Keratinocyte (primary cell): ENCODE measurements around the gene CNNM1.

ENCODE experiments used
- EZH2 ChIP-seq: IDR thresholded peaks from one replicate; pipeline ENCODE4 v1.6.1; 2012; ENCODE audit warnings: inconsistent platforms, mild to moderate bottlenecking, low read length, moderate library complexity
- TF ChIP-seq, protein P1 (sequence below), 3 experiments: IDR thresholded peaks in 1 of 3; conservative IDR thresholded peaks in 1 of 3; optimal IDR thresholded peaks in 1 of 3; 2 replicates in 2 of 3; 3 replicates in 1 of 3; pipeline versions ENCODE3 to v1.5.1; 2011; ENCODE audit warnings: low read length in 3 of 3, mild to moderate bottlenecking in 3 of 3, moderate library complexity in 2 of 3, control low read depth in 1 of 3, inconsistent platforms in 1 of 3; ENCODE audit not compliant: insufficient read depth in 2 of 3; ENCODE audit errors: extremely low read depth in 1 of 3

- TF ChIP-seq, protein P1, sequence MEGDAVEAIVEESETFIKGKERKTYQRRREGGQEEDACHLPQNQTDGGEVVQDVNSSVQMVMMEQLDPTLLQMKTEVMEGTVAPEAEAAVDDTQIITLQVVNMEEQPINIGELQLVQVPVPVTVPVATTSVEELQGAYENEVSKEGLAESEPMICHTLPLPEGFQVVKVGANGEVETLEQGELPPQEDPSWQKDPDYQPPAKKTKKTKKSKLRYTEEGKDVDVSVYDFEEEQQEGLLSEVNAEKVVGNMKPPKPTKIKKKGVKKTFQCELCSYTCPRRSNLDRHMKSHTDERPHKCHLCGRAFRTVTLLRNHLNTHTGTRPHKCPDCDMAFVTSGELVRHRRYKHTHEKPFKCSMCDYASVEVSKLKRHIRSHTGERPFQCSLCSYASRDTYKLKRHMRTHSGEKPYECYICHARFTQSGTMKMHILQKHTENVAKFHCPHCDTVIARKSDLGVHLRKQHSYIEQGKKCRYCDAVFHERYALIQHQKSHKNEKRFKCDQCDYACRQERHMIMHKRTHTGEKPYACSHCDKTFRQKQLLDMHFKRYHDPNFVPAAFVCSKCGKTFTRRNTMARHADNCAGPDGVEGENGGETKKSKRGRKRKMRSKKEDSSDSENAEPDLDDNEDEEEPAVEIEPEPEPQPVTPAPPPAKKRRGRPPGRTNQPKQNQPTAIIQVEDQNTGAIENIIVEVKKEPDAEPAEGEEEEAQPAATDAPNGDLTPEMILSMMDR (optimal IDR thresholded peaks at IDR 0.05 in 1 of 3, IDR thresholded peaks at IDR 0.05 in 1 of 3, conservative IDR thresholded peaks at IDR 0.05 in 1 of 3; ENCODE audit: extremely low read depth in 1 of 3, insufficient read depth in 2 of 3, low read length in 3 of 3), result peak; percentile 30 to 34 (median 31)
- TF ChIP-seq EZH2, result no peak
These were observed 104.3 kb downstream of the CNNM1 start for GRCh38 chr10:99433378-99434020.
